Fibroblast of lung (primary cell): ENCODE measurements around the gene BANF2.

Experiments
- EZH2 ChIP-seq: IDR thresholded peaks from 2 replicates; pipeline ENCODE4 v1.5.1; 2012; ENCODE audit warnings: low read length, control low read depth, mild to moderate bottlenecking; ENCODE audit errors: missing control alignments
- TF ChIP-seq, protein P1 (sequence below), 2 donors: IDR thresholded peaks in 1 of 2; conservative IDR thresholded peaks in 1 of 2; 1 replicate in 1 of 2; 2 replicates in 1 of 2; pipeline ENCODE4 v1.5.1; 2011 to 2012; ENCODE audit warnings: low read length in 2 of 2, control low read depth in 1 of 2, inconsistent platforms in 1 of 2, low read depth in 1 of 2, mild to moderate bottlenecking in 1 of 2

DNA sequence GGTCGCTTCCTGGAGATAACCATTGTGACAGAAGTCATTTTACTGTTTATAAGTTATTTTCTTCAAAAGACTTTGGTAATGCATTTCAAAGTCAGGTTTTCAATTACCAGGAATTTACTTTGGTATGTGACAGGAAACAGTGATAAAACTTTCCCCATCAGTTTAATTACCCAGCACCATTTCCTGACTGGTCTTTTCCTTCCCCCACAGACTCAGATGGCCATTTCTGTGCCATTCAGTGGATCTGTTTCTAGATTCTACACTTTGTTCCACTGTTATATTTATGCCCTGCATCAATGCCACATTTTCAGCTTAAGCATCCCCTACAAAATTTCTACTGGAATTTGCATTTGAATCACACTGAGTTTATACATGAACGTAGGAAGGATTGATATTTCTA, 34.0 kb upstream of the BANF2 start:
- TF ChIP-seq, protein P1, sequence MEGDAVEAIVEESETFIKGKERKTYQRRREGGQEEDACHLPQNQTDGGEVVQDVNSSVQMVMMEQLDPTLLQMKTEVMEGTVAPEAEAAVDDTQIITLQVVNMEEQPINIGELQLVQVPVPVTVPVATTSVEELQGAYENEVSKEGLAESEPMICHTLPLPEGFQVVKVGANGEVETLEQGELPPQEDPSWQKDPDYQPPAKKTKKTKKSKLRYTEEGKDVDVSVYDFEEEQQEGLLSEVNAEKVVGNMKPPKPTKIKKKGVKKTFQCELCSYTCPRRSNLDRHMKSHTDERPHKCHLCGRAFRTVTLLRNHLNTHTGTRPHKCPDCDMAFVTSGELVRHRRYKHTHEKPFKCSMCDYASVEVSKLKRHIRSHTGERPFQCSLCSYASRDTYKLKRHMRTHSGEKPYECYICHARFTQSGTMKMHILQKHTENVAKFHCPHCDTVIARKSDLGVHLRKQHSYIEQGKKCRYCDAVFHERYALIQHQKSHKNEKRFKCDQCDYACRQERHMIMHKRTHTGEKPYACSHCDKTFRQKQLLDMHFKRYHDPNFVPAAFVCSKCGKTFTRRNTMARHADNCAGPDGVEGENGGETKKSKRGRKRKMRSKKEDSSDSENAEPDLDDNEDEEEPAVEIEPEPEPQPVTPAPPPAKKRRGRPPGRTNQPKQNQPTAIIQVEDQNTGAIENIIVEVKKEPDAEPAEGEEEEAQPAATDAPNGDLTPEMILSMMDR (conservative IDR thresholded peaks at IDR 0.05 in 1 of 2, IDR thresholded peaks at IDR 0.05 in 1 of 2; ENCODE audit: low read depth in 1 of 2, low read length in 2 of 2): no peak
- TF ChIP-seq EZH2: no peak
